SU-DHL-6 (cell line): ENCODE data around the gene MEGF6.

Experiments
- CTCF ChIP-seq: fragments of 200-600 bp; sonication (generic); IDR thresholded peaks from one replicate; pipeline ENCODE4 v1.5.1; 2017; ENCODE audit warnings: antibody characterized with exemption, mild to moderate bottlenecking, low read length, moderate library complexity; ENCODE audit not compliant: insufficient read depth, poor library complexity, severe bottlenecking
- EZH2phosphoT487 ChIP-seq: fragments of 200-600 bp; sonication (generic), shearing (Covaris generic); conservative IDR thresholded peaks from 2 replicates; pipeline ENCODE4 v1.6.1; 2018; ENCODE audit warnings: mild to moderate bottlenecking, antibody characterized with exemption, low read length, moderate library complexity, mixed read lengths

- no peak for TF ChIP-seq CTCF
- no peak for TF ChIP-seq EZH2phosphoT487
Measured at GRCh38 chr1:3611170-3612019, at the start of gene MEGF6.
